ENCODE data around the gene CAMKMT. TPM values are rescaled to one million over a fixed set of nuclear protein-coding genes. Genes with fewer than 3 reads are reported as not detected.

Gene CAMKMT
- total and polyA plus RNA-seq, 2 donors (not counting 1 experiment from before 2014, with no cell fraction given), result 6.2 to 23.3 TPM

DNA sequence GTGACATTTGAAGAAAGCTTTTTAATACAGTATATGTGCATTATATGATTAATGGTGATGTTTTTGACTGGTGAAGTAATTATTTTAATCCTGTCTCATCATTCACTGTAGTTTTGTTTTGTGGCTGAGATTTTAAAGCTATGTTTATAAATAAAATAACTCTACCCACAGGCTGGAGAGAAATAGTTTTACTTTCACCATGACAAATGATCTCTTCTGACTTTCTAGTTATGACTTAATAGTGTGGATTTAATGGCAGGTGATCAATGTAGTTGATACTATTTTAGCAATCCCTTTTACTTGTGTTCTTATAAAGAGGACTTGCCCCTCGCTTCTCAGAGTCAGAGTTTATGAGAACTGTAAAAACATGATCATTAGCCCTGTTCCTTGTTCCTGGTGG lies 290.2 kb downstream of the CAMKMT start:
- DNase-seq (no peak), ATAC-seq (ENCODE audit: low read depth) (no peak)
- H3K9me3 Mint-ChIP-seq (ENCODE audit: insufficient read depth), result no peaks in the 10 kb centered on the region
- Histone ChIP-seq H3K4me2 (replicated peaks; ENCODE audit: low read depth, low read length, poor library complexity, severe bottlenecking) (no peak overlapping the region), H3K79me2 (ENCODE audit: control insufficient read depth, insufficient read depth, low read length) (no peaks in the 10 kb centered on the region), H4K20me1 (ENCODE audit: control insufficient read depth, insufficient read depth, low read length, poor library complexity, severe bottlenecking) (no peaks in the 10 kb centered on the region), H3K36me3 (replicated peaks in 1 of 2; ENCODE audit: control extremely low read depth in 1 of 2, control insufficient read depth in 1 of 2, extremely low read depth in 1 of 2, insufficient read depth in 2 of 2, low read length in 1 of 2) (no peaks in the 10 kb centered on the region), H3K27me3 (replicated peaks in 1 of 4; ENCODE audit: control extremely low read depth in 1 of 4, control insufficient read depth in 3 of 4, insufficient read depth in 4 of 4, low read length in 3 of 4) (no peaks in the 10 kb centered on the region), H3K9me3 (ENCODE audit: control extremely low read depth in 1 of 3, control insufficient read depth in 2 of 3, insufficient read depth in 1 of 3, low read length in 2 of 3) (no peaks in the 10 kb centered on the region), H3K4me3 (ENCODE audit: control extremely low read depth in 1 of 5, extremely low read depth in 1 of 5, insufficient read depth in 1 of 5, low read depth in 2 of 5, low read length in 4 of 5) (no peak overlapping the region), H3K27ac (ENCODE audit: low read length in 2 of 2) (no peak overlapping the region), H2AFZ (ENCODE audit: insufficient read depth, low read depth, low read length, poor library complexity, severe bottlenecking) (no peak overlapping the region), H3K4me1 (ENCODE audit: control insufficient read depth in 2 of 2, insufficient read depth in 2 of 2, low read length in 2 of 2) (no peaks in the 10 kb centered on the region), H3K9ac (ENCODE audit: low read length) (no peak overlapping the region)
- intact Hi-C loops (cut with micrococcal nuclease), result no loop called here
- no peak overlapping the region for H3K4me3 Mint-ChIP-seq
- CTCF ChIA-PET, result no interaction called here
- H3K27me3 Mint-ChIP-seq, result no peaks in the 10 kb centered on the region
- no peak overlapping the region for H3K27ac Mint-ChIP-seq
- POLR2A ChIA-PET, result no interaction called here
- 89% methylated on average over 1 of the region's 1 CpG for WGBS (ENCODE audit: insufficient coverage)
- H3K4me1 Mint-ChIP-seq, result no peaks in the 10 kb centered on the region
- TF ChIP-seq, protein P1, sequence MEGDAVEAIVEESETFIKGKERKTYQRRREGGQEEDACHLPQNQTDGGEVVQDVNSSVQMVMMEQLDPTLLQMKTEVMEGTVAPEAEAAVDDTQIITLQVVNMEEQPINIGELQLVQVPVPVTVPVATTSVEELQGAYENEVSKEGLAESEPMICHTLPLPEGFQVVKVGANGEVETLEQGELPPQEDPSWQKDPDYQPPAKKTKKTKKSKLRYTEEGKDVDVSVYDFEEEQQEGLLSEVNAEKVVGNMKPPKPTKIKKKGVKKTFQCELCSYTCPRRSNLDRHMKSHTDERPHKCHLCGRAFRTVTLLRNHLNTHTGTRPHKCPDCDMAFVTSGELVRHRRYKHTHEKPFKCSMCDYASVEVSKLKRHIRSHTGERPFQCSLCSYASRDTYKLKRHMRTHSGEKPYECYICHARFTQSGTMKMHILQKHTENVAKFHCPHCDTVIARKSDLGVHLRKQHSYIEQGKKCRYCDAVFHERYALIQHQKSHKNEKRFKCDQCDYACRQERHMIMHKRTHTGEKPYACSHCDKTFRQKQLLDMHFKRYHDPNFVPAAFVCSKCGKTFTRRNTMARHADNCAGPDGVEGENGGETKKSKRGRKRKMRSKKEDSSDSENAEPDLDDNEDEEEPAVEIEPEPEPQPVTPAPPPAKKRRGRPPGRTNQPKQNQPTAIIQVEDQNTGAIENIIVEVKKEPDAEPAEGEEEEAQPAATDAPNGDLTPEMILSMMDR (IDR thresholded peaks at IDR 0.05), result no peak
- no peak for TF ChIP-seq EZH2 (IDR thresholded peaks at IDR 0.05; ENCODE audit: borderline replicate concordance, insufficient read depth, low read depth, low read length, poor library complexity, severe bottlenecking)

DNA sequence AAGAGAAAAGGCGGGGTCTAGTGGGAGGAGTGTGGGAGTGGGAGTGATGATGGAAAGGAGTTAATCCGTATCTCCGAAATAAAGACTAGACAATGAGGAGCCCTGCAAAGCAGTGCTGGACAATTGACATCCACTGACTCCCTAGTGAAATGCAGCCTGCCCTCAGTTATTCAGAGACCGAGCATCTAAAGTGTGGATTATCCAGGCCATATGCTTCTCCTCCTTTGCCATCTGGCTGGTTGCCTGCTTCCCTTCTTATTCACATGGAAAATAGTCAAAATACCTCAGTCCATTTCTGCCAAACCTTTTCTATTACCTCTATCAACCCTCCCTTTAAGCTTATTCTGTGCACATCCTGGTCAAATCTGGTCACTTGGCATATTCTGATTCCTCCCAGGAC lies 291.0 kb downstream of the CAMKMT start:
- Histone ChIP-seq H3K9me3 (ENCODE audit: control extremely low read depth in 1 of 3, control insufficient read depth in 2 of 3, insufficient read depth in 1 of 3, low read length in 2 of 3) (no peaks in the 10 kb centered on the region), H3K4me3 (ENCODE audit: control extremely low read depth in 1 of 5, extremely low read depth in 1 of 5, insufficient read depth in 1 of 5, low read depth in 2 of 5, low read length in 4 of 5) (no peak overlapping the region), H3K27ac (ENCODE audit: low read length in 2 of 2) (no peak overlapping the region), H3K27me3 (replicated peaks in 1 of 4; ENCODE audit: control extremely low read depth in 1 of 4, control insufficient read depth in 3 of 4, insufficient read depth in 4 of 4, low read length in 3 of 4) (no peaks in the 10 kb centered on the region), H2AFZ (ENCODE audit: insufficient read depth, low read depth, low read length, poor library complexity, severe bottlenecking) (no peak overlapping the region), H3K4me2 (replicated peaks; ENCODE audit: low read depth, low read length, poor library complexity, severe bottlenecking) (no peak overlapping the region), H4K20me1 (ENCODE audit: control insufficient read depth, insufficient read depth, low read length, poor library complexity, severe bottlenecking) (no peaks in the 10 kb centered on the region), H3K4me1 (ENCODE audit: control insufficient read depth in 2 of 2, insufficient read depth in 2 of 2, low read length in 2 of 2) (no peaks in the 10 kb centered on the region), H3K79me2 (ENCODE audit: control insufficient read depth, insufficient read depth, low read length) (no peaks in the 10 kb centered on the region), H3K36me3 (replicated peaks in 1 of 2; ENCODE audit: control extremely low read depth in 1 of 2, control insufficient read depth in 1 of 2, extremely low read depth in 1 of 2, insufficient read depth in 2 of 2, low read length in 1 of 2) (no peaks in the 10 kb centered on the region), H3K9ac (ENCODE audit: low read length) (no peak overlapping the region)
- CTCF ChIA-PET, result no interaction called here
- intact Hi-C loops (cut with micrococcal nuclease), result no loop called here
- no peak for ATAC-seq (ENCODE audit: low read depth)
- H3K27ac Mint-ChIP-seq, result no peak overlapping the region
- no peaks in the 10 kb centered on the region for H3K27me3 Mint-ChIP-seq
- POLR2A ChIA-PET, result no interaction called here
- H3K4me3 Mint-ChIP-seq, result no peak overlapping the region
- H3K9me3 Mint-ChIP-seq (ENCODE audit: insufficient read depth), result no peaks in the 10 kb centered on the region
- no peaks in the 10 kb centered on the region for H3K4me1 Mint-ChIP-seq
- DNase-seq, result no peak
- WGBS (ENCODE audit: insufficient coverage), result 100% methylated on average over 3 of the region's 4 CpGs
- TF ChIP-seq EZH2 (IDR thresholded peaks at IDR 0.05; ENCODE audit: borderline replicate concordance, insufficient read depth, low read depth, low read length, poor library complexity, severe bottlenecking), result no peak
- TF ChIP-seq, protein P1 (IDR thresholded peaks at IDR 0.05), result no peak

All from B cell (primary cell).